K562 (cell line): ENCODE data around the gene MLLT3. TPM values are rescaled to one million over a fixed set of nuclear protein-coding genes. Genes with fewer than 3 reads are reported as not detected.

ENCODE experiments used
- ATAC-seq: fragments of 200-7000 bp; cut with Tn5 transposase; 3 replicates; pipeline ENCODE4 v1.9.1; 2020; ENCODE audit warnings: moderate library complexity
- BruUV-seq: library from RNA; stranded (reverse); fragments of 400-500 nt; replicated peaks from 2 replicates; lab custom pipeline; 2021; lab: Mats Ljungman, UMichigan
- CTCF ChIA-PET: fragments of 300-600 bp; formaldehyde crosslinking; extraction: SDS; loops from one replicate; lab custom pipeline; 2021; ENCODE audit warnings: low intra/inter-chr PET ratio; lab: Yijun Ruan, JAX
- POLR2A ChIA-PET: fragments of 300-600, 350-650 bp; sonication (Branson Sonifier 250); formaldehyde crosslinking; extraction: SDS; loops from one replicate; lab custom pipeline; 2021; ENCODE audit warnings: antibody characterized with exemption, inconsistent platforms; lab: Yijun Ruan, JAX
- DNase-seq, 4 experiments: peaks; one replicate each; pipeline versions ENCODE4 v3.0.0 to v3.0.0-alpha.2; 2011 to 2018; ENCODE audit warnings: low spot score in 3 of 4, mixed read lengths in 3 of 4; ENCODE audit errors: extremely low read depth in 1 of 4
- FAIRE-seq: peaks from 2 replicates; lab custom pipeline; 2011; peaks lifted over from hg19 to GRCh38; lab: Jason Lieb, UNC
- H2AFZ ChIP-seq: 2 replicates; pipeline ENCODE4 v1.6.0; 2011; ENCODE audit warnings: low read depth, low read length, control low read depth, inconsistent platforms
- H3K27ac ChIP-seq: fragments of 200-600 bp; 3 replicates; pipeline ENCODE4 v1.8.0; 2011; ENCODE audit warnings: low read depth, mild to moderate bottlenecking, control low read depth, inconsistent platforms, low read length, moderate library complexity, mixed read lengths; ENCODE audit errors: extremely low read depth
- H3K27me3 ChIP-seq, 2 experiments: fragments of 300-600 bp in 1 of 2; 2 replicates in 1 of 2; 3 replicates in 1 of 2; pipeline versions ENCODE4 v1.6.0 to v1.8.0; 2011; ENCODE audit warnings: inconsistent platforms in 2 of 2, low read length in 2 of 2, mild to moderate bottlenecking in 1 of 2, mixed read lengths in 1 of 2, moderate library complexity in 1 of 2; ENCODE audit not compliant: control insufficient read depth in 2 of 2, insufficient read depth in 2 of 2
- H3K36me3 ChIP-seq: fragments of 300-600 bp; 3 replicates; pipeline ENCODE4 v1.8.0; 2011; ENCODE audit warnings: mild to moderate bottlenecking, low read length, inconsistent platforms; ENCODE audit not compliant: control insufficient read depth, insufficient read depth
- H3K4me1 ChIP-seq, 2 experiments: fragments of 200-600 bp in 1 of 2; replicated peaks in 1 of 2; 2 replicates in 1 of 2; 3 replicates in 1 of 2; pipeline versions ENCODE4 v1.5.1 to v1.8.0; 2011; ENCODE audit warnings: inconsistent platforms in 2 of 2, low read length in 2 of 2, mild to moderate bottlenecking in 1 of 2, mixed read lengths in 1 of 2, moderate library complexity in 1 of 2; ENCODE audit not compliant: control insufficient read depth in 2 of 2, insufficient read depth in 2 of 2
- H3K4me2 ChIP-seq: 2 replicates; pipeline ENCODE4 v1.6.1; 2011; ENCODE audit warnings: low read length, control low read depth, inconsistent platforms, mixed read lengths; ENCODE audit not compliant: insufficient read depth
- H3K4me3 ChIP-seq: fragments of 200-600 bp; sonication (generic), shearing (Covaris generic); 2 replicates; pipeline ENCODE4 v1.5.1; 2016; ENCODE audit warnings: control low read depth, inconsistent platforms
- H3K79me2 ChIP-seq: fragments of 200-600 bp; 3 replicates; pipeline ENCODE4 v1.8.0; 2011; ENCODE audit warnings: low read length, inconsistent platforms; ENCODE audit not compliant: control insufficient read depth, insufficient read depth
- H3K9ac ChIP-seq, 2 experiments: 2 replicates each; pipeline versions ENCODE4 v1.6.0 to v1.6.1; 2011; ENCODE audit warnings: low read depth in 2 of 2, low read length in 2 of 2, control low read depth in 1 of 2, inconsistent platforms in 1 of 2, mild to moderate bottlenecking in 1 of 2, mixed read lengths in 1 of 2; ENCODE audit not compliant: insufficient read depth in 1 of 2
- H3K9me1 ChIP-seq: one replicate; pipeline ENCODE4 v1.6.0; 2011; ENCODE audit warnings: inconsistent platforms, mild to moderate bottlenecking, low read length, moderate library complexity; ENCODE audit not compliant: control insufficient read depth, insufficient read depth
- H3K9me3 ChIP-seq: replicated peaks from 2 replicates; pipeline ENCODE4 v1.5.1; 2011; ENCODE audit warnings: low read depth, low read length, inconsistent platforms; ENCODE audit not compliant: control insufficient read depth, insufficient read depth
- H4K20me1 ChIP-seq: replicated peaks from 2 replicates; pipeline ENCODE4 v1.6.1; 2011; ENCODE audit warnings: low read length, inconsistent platforms, mixed read lengths; ENCODE audit not compliant: control insufficient read depth, insufficient read depth
- ARHGAP35 ChIP-seq: fragments of 450-650 bp; IDR thresholded peaks from 2 replicates; pipeline ENCODE4 v1.6.1; 2018; ENCODE audit not compliant: partially characterized antibody
- CBFA2T2 ChIP-seq: fragments of 450-650 bp; conservative IDR thresholded peaks from 2 replicates; pipeline ENCODE4 v1.6.1; 2017; ENCODE audit warnings: mild to moderate bottlenecking
- CREBBP ChIP-seq: IDR thresholded peaks from one replicate; pipeline ENCODE4 v1.6.1; 2012; ENCODE audit warnings: low read depth, mild to moderate bottlenecking, control low read depth, inconsistent platforms, low read length
- EP300 ChIP-seq: IDR thresholded peaks from 2 replicates; pipeline ENCODE4 v1.6.1; 2012; ENCODE audit warnings: low read length, improper control_type of control experiment
- FOXM1 ChIP-seq, 2 experiments: fragments of 450-650 bp in 1 of 2; sonication (generic) in 1 of 2; formaldehyde crosslinking in 1 of 2; IDR thresholded peaks; 2 replicates each; pipeline versions ENCODE4 v1.6.1 to v1.9.0; 2017 to 2022; ENCODE audit warnings: low read depth in 2 of 2, mild to moderate bottlenecking in 2 of 2, missing genetic modification reagents in 1 of 2, moderate library complexity in 1 of 2
- GABPA ChIP-seq: fragments of 200-800 bp; sonication (Bioruptor generic); conservative IDR thresholded peaks from 2 replicates; pipeline ENCODE4 v1.6.1; 2016; ENCODE audit warnings: low read depth, missing genetic modification characterization, missing compliant biosample characterization
- MCM7 ChIP-seq, 2 experiments: fragments of 450-650 bp; IDR thresholded peaks; 2 replicates each; pipeline ENCODE4 v1.6.1; 2016 to 2018
- NCOA2 ChIP-seq, 2 experiments: fragments of 450-650 bp; IDR thresholded peaks; 2 replicates each; pipeline ENCODE4 v1.6.1; 2018; ENCODE audit warnings: mild to moderate bottlenecking in 2 of 2, moderate library complexity in 1 of 2; ENCODE audit not compliant: partially characterized antibody in 2 of 2
- RBM15 ChIP-seq: fragments of 200-400 bp; formaldehyde crosslinking; IDR thresholded peaks from 2 replicates; pipeline ENCODE4 v1.6.1; 2018; ENCODE audit warnings: mild to moderate bottlenecking, low read length, moderate library complexity; ENCODE audit not compliant: insufficient read depth
- SOX6 ChIP-seq: fragments of 450-650 bp; IDR thresholded peaks from 2 replicates; pipeline ENCODE4 v1.6.1; 2014; ENCODE audit warnings: mild to moderate bottlenecking
- SP2 ChIP-seq: IDR thresholded peaks from 2 replicates; pipeline ENCODE4 v1.6.1; 2011; ENCODE audit warnings: mild to moderate bottlenecking, low read depth, low read length, moderate library complexity; ENCODE audit not compliant: poor library complexity, severe bottlenecking; ENCODE audit errors: extremely low read depth
- STAG1 ChIP-seq: sonication (generic); formaldehyde crosslinking; IDR thresholded peaks from 2 replicates; pipeline ENCODE4 v1.5.0; 2020; ENCODE audit warnings: missing genetic modification reagents, borderline replicate concordance
- ZNF445 ChIP-seq: fragments of 250-450 bp; sonication (Bioruptor Pico); IDR thresholded peaks from 2 replicates; pipeline ENCODE4 v1.4.0; 2020; ENCODE audit warnings: low read depth, mild to moderate bottlenecking, moderate library complexity
- ZNF518B ChIP-seq: fragments of 250-450 bp; sonication (Bioruptor Pico); IDR thresholded peaks from 2 replicates; pipeline ENCODE4 v1.5.0; 2021; ENCODE audit warnings: mild to moderate bottlenecking, moderate library complexity
- ZNF583 ChIP-seq: fragments of 250-450 bp; sonication (Bioruptor Pico); IDR thresholded peaks from 2 replicates; pipeline ENCODE4 v1.4.0; 2020
- ZNF639 ChIP-seq, 2 experiments: fragments of 200-800 bp in 1 of 2; sonication (Bioruptor generic) in 1 of 2; sonication (generic) in 1 of 2; formaldehyde crosslinking in 1 of 2; IDR thresholded peaks in 1 of 2; conservative IDR thresholded peaks in 1 of 2; 2 replicates each; pipeline versions ENCODE4 v1.5.0 to v1.6.1; 2016 to 2020; ENCODE audit warnings: missing compliant biosample characterization in 1 of 2, missing genetic modification characterization in 1 of 2, missing genetic modification reagents in 1 of 2
- ZNF699 ChIP-seq: fragments of 250-450 bp; sonication (Bioruptor Pico); IDR thresholded peaks from 2 replicates; pipeline ENCODE4 v1.8.0; 2021; ENCODE audit warnings: mild to moderate bottlenecking, moderate library complexity; ENCODE audit not compliant: insufficient replicate concordance
- ZNF780A ChIP-seq: fragments of 250-450 bp; sonication (Bioruptor Pico); IDR thresholded peaks from 2 replicates; pipeline ENCODE4 v1.5.0; 2021; ENCODE audit warnings: mild to moderate bottlenecking
- WGBS: fragments of 100-300 bp; shearing (Covaris generic); methylation state at CpG from one replicate; pipeline ENCODE4 v1.1.6; 2016; ENCODE audit warnings: low coverage, mixed read lengths; ENCODE audit not compliant: insufficient coverage; ENCODE audit errors: missing lambda C conversion rate; 5-methylcytosine and 5-hydroxymethylcytosine counted together
- in situ Hi-C: fragments of 300-500 bp; cut with MboI; formaldehyde crosslinking; loops from 4 replicates; pipeline ENCODE4 v1.15.0; 2018; ENCODE audit warnings: inconsistent platforms, mixed read lengths
- intact Hi-C: fragments of 100-400 bp; cut with micrococcal nuclease; formaldehyde crosslinking; loops from 2 replicates; pipeline ENCODE4 v1.14.2; 2022
- polyA plus RNA-seq, 8 experiments: library from polyadenylated mRNA; depleted of rRNA in 4 of 8; stranded (reverse) in 5 of 8; unstranded in 3 of 8; fragments of >200 nt; fragmentation: Nextera tagmentation in 2 of 8; fragmentation: Illumina TruSeq in 1 of 8; extraction: Ambion mirVana in 2 of 8; extraction: Trizol in 1 of 8; gene quantifications; 2 replicates each; pipeline versions ENCODE4 v1.2.1 to v1.2.3, GENCODE V29; 2011 to 2014; ENCODE audit warnings: inconsistent platforms in 1 of 8, missing spikeins in 1 of 8
- total RNA-seq, 7 experiments: library from RNA; depleted of rRNA in 6 of 7; stranded (reverse); fragments of >200 nt in 6 of 7; fragmentation: Illumina TruSeq in 2 of 7; extraction: Trizol in 2 of 7; gene quantifications; 2 replicates each; pipeline versions ENCODE4 v1.2.1 to v1.2.3, GENCODE V29; 2011 to 2021; ENCODE audit warnings: low replicate concordance in 1 of 7

The MLLT3 gene
- total and polyA plus RNA-seq, 9 of the 15 experiments (the other 6 are each of a cell fraction or from before 2014, with no cell fraction given), result 0.07 to 0.42 (median 0.22) TPM; not detected in 4

- 5% methylated on average over 2 of the region's 2 CpGs for WGBS
- Histone ChIP-seq H3K27me3 (no peaks in the 10 kb centered on the region), H3K4me2 (no peak overlapping the region), H3K36me3 (no peaks in the 10 kb centered on the region), H3K9me1 (no peaks in the 10 kb centered on the region), H3K4me3 (no peak overlapping the region), H2AFZ (no peak overlapping the region), H3K9me3 (no peaks in the 10 kb centered on the region), H3K79me2 (no peaks in the 10 kb centered on the region), H3K27ac (no peak overlapping the region), H3K9ac (no peak overlapping the region), H4K20me1 (no peaks in the 10 kb centered on the region), H3K4me1 (no peaks in the 10 kb centered on the region)
- ChIA-PET CTCF (no interaction called here), POLR2A (no interaction called here)
- DNase-seq (no peak), FAIRE-seq (no peak), ATAC-seq (no peak)
- in situ Hi-C loops, result no loop called here
- BruUV-seq, result no TSS peak
- TF ChIP-seq GABPA (tag) (no peak), ZNF639 (CRISPR knock-in tag; conservative IDR thresholded peaks at IDR 0.05 in 1 of 2, IDR thresholded peaks at IDR 0.05 in 1 of 2) (no peak), ZNF445 (CRISPR knock-in tag) (no peak), CBFA2T2 (no peak), FOXM1 (IDR thresholded peaks at IDR 0.05; ENCODE audit: low read depth) (no peak), FOXM1 (CRISPR knock-in tag; IDR thresholded peaks at IDR 0.05; ENCODE audit: low read depth) (no peak), MCM7 (IDR thresholded peaks at IDR 0.05) (no peak), NCOA2 (IDR thresholded peaks at IDR 0.05; ENCODE audit: partially characterized antibody in 2 of 2) (no peak), SOX6 (no peak), SP2 (no peak), ZNF583 (no peak), ARHGAP35 (no peak), STAG1 (CRISPR knock-in tag) (no peak), EP300 (no peak), ZNF518B (CRISPR knock-in tag) (no peak), ZNF780A (CRISPR knock-in tag) (no peak), RBM15 (no peak), CREBBP (no peak), ZNF699 (no peak)
- intact Hi-C loops, result no loop called here
Observed at GRCh38 chr9:20426019-20426418, 196.3 kb downstream of the MLLT3 start.
